HCT116 (cell line): Measurements from ENCODE around the gene PIGM. TPM values are rescaled to one million over a fixed set of nuclear protein-coding genes. Genes with fewer than 3 reads are reported as not detected.

Experiments
- ATAC-seq: fragments of 200-7000 bp; cut with Tn5 transposase; 2 replicates; pipeline ENCODE4 v1.9.1; 2020; ENCODE audit warnings: mild to moderate bottlenecking, moderate library complexity
- BruUV-seq: library from RNA; stranded (reverse); fragments of 400-500 nt; replicated peaks from 2 replicates; lab custom pipeline; 2021; lab: Mats Ljungman, UMichigan
- CTCF ChIA-PET: fragments of 300-600 bp; sonication (Branson Sonifier 250); formaldehyde crosslinking; loops from one replicate; lab custom pipeline; 2021; ENCODE audit warnings: antibody characterized with exemption; lab: Charles Lee
- POLR2A ChIA-PET: fragments of 300-600, 350-600 bp; sonication (Branson Sonifier 250); formaldehyde crosslinking; loops from one replicate; lab custom pipeline; 2021; ENCODE audit warnings: antibody characterized with exemption; lab: Charles Lee
- RAD21 ChIA-PET, 2 experiments: fragments of 300-600 bp; sonication (Branson Sonifier 250); formaldehyde crosslinking; loops; one replicate each; lab custom pipeline; 2023; ENCODE audit warnings: low total read pairs in 2 of 2; ENCODE audit not compliant: uncharacterized antibody in 2 of 2, unreplicated experiment in 2 of 2, low non-redundant PET in 1 of 2; lab: Charles Lee
- DNase-seq: peaks from one replicate; pipeline ENCODE4 v3.0.0-alpha.2; 2010; ENCODE audit warnings: low read depth, low spot score
- H2AFZ ChIP-seq: fragments of 200-600 bp; shearing (Covaris generic), sonication (generic); 2 replicates; pipeline ENCODE4 v1.6.1; 2017; ENCODE audit warnings: low read depth, mixed run types, mixed read lengths, antibody characterized with exemption, low read length; ENCODE audit not compliant: poor library complexity, severe bottlenecking
- H3K27ac ChIP-seq: 2 replicates; pipeline ENCODE4 v1.5.1; 2012; ENCODE audit warnings: low read depth, low read length
- H3K27me3 ChIP-seq: fragments of 200-600 bp; sonication (generic); 2 replicates; pipeline ENCODE4 v1.6.1; 2016; ENCODE audit warnings: mixed run types, low read length, mixed read lengths; ENCODE audit not compliant: insufficient read depth
- H3K36me3 ChIP-seq, 2 experiments: fragments of 200-500 bp in 1 of 2; fragments of 200-600 bp in 1 of 2; sonication (Bioruptor generic) in 1 of 2; sonication (generic) in 1 of 2; 2 replicates each; pipeline versions ENCODE4 v1.5.1 to v1.6.1; 2014 to 2016; ENCODE audit warnings: low read length in 2 of 2, inconsistent platforms in 1 of 2, mixed read lengths in 1 of 2, mixed run types in 1 of 2; ENCODE audit not compliant: insufficient read depth in 2 of 2, control insufficient read depth in 1 of 2
- H3K4me1 ChIP-seq, 2 experiments: fragments of 200-600 bp in 1 of 2; sonication (generic) in 1 of 2; 2 replicates each; pipeline versions ENCODE4 v1.5.1 to v1.6.1; 2012 to 2017; ENCODE audit warnings: low read length in 2 of 2, inconsistent platforms in 1 of 2, mild to moderate bottlenecking in 1 of 2, mixed read lengths in 1 of 2, mixed run types in 1 of 2, moderate library complexity in 1 of 2; ENCODE audit not compliant: insufficient read depth in 2 of 2, control insufficient read depth in 1 of 2
- H3K4me2 ChIP-seq: fragments of 200-600 bp; sonication (generic); 2 replicates; pipeline ENCODE4 v1.6.1; 2017; ENCODE audit warnings: mixed run types, low read length, mixed read lengths
- H3K4me3 ChIP-seq, 2 experiments: fragments of 200-600 bp in 1 of 2; sonication (generic) in 1 of 2; replicated peaks in 1 of 2; 2 replicates each; pipeline ENCODE4 v1.5.1; 2011 to 2016; ENCODE audit warnings: low read length in 2 of 2, control low read depth in 1 of 2, low read depth in 1 of 2, mild to moderate bottlenecking in 1 of 2, mixed read lengths in 1 of 2, mixed run types in 1 of 2
- H3K79me2 ChIP-seq: fragments of 200-600 bp; sonication (generic); 2 replicates; pipeline ENCODE4 v1.6.1; 2017; ENCODE audit warnings: mild to moderate bottlenecking, mixed run types, low read length, moderate library complexity, mixed read lengths; ENCODE audit not compliant: insufficient read depth
- H3K9ac ChIP-seq: fragments of 200-600 bp; sonication (generic); 2 replicates; pipeline ENCODE4 v1.6.1; 2016; ENCODE audit warnings: low read length, mixed read lengths
- H3K9me2 ChIP-seq: fragments of 200-600 bp; sonication (generic), shearing (Covaris generic); 2 replicates; pipeline ENCODE4 v1.6.1; 2017; ENCODE audit warnings: mixed run types, mild to moderate bottlenecking, moderate library complexity; ENCODE audit not compliant: insufficient read depth
- H3K9me3 ChIP-seq, 2 experiments: fragments of 200-500 bp in 1 of 2; fragments of 200-600 bp in 1 of 2; sonication (Bioruptor generic) in 1 of 2; sonication (generic) in 1 of 2; 2 replicates each; pipeline ENCODE4 v1.6.1; 2014 to 2017; ENCODE audit warnings: low read length in 2 of 2, mixed read lengths in 2 of 2, inconsistent platforms in 1 of 2, low read depth in 1 of 2, mild to moderate bottlenecking in 1 of 2, mixed run types in 1 of 2, moderate library complexity in 1 of 2; ENCODE audit not compliant: control insufficient read depth in 1 of 2, insufficient read depth in 1 of 2
- H4K20me1 ChIP-seq: fragments of 200-600 bp; sonication (generic), shearing (Covaris generic); 2 replicates; pipeline ENCODE4 v1.6.1; 2017; ENCODE audit warnings: mixed run types, mild to moderate bottlenecking, moderate library complexity; ENCODE audit not compliant: insufficient read depth
- CBX3 ChIP-seq: IDR thresholded peaks from 2 replicates; pipeline ENCODE4 v1.6.1; 2012; ENCODE audit warnings: low read depth
- CEBPB ChIP-seq: IDR thresholded peaks from 2 replicates; pipeline ENCODE4 v1.6.1; 2012; ENCODE audit warnings: low read depth
- EGR1 ChIP-seq: IDR thresholded peaks from 2 replicates; pipeline ENCODE4 v1.6.1; 2012; ENCODE audit warnings: low read depth
- EZH2 ChIP-seq: fragments of 200-600 bp; sonication (generic); IDR thresholded peaks from 2 replicates; pipeline ENCODE4 v1.6.1; 2017; ENCODE audit warnings: antibody characterized with exemption, mixed run types
- EZH2phosphoT487 ChIP-seq: fragments of 200-600 bp; IDR thresholded peaks from 2 replicates; pipeline ENCODE4 v1.6.1; 2018; ENCODE audit warnings: antibody characterized with exemption, borderline replicate concordance
- JUND ChIP-seq: IDR thresholded peaks from 2 replicates; pipeline ENCODE4 v1.6.1; 2012
- MAX ChIP-seq: IDR thresholded peaks from 2 replicates; pipeline ENCODE4 v1.6.1; 2012
- POLR2A ChIP-seq: IDR thresholded peaks from 2 replicates; pipeline ENCODE4 v1.7.0; 2011; ENCODE audit warnings: borderline replicate concordance; ENCODE audit not compliant: insufficient read depth, insufficient read length; ENCODE audit errors: extremely low read depth
- REST ChIP-seq: IDR thresholded peaks from 2 replicates; pipeline ENCODE4 v1.6.1; 2012; ENCODE audit warnings: low read depth
- SP1 ChIP-seq: IDR thresholded peaks from 2 replicates; pipeline ENCODE4 v1.6.1; 2012; ENCODE audit warnings: low read depth
- SRF ChIP-seq: IDR thresholded peaks from 2 replicates; pipeline ENCODE4 v1.6.1; 2012; ENCODE audit warnings: low read depth
- YY1 ChIP-seq: IDR thresholded peaks from 2 replicates; pipeline ENCODE4 v1.6.1; 2011; ENCODE audit warnings: low read length, low read depth, moderate library complexity, mild to moderate bottlenecking; ENCODE audit not compliant: insufficient replicate concordance; ENCODE audit errors: extremely low read depth
- ZFX ChIP-seq: fragments of 450-650 bp; IDR thresholded peaks from 2 replicates; pipeline ENCODE4 v1.6.1; 2017
- ZNF274 ChIP-seq: fragments of 200-500 bp; sonication (Bioruptor generic); IDR thresholded peaks from 2 replicates; pipeline ENCODE4 v1.6.1; 2014; ENCODE audit warnings: mild to moderate bottlenecking, low read depth, low read length, inconsistent platforms
- intact Hi-C: fragments of 100-400 bp; cut with micrococcal nuclease; formaldehyde crosslinking; loops from 2 replicates; pipeline ENCODE4 v1.10.0; 2022
- total RNA-seq: library from RNA; stranded (reverse); gene quantifications from one replicate; pipeline ENCODE4 v1.2.1, GENCODE V29; 2021; ENCODE audit not compliant: unreplicated experiment

PIGM gene
- total RNA-seq, 1 experiment from 2014 or later = 4.1 TPM

DNA sequence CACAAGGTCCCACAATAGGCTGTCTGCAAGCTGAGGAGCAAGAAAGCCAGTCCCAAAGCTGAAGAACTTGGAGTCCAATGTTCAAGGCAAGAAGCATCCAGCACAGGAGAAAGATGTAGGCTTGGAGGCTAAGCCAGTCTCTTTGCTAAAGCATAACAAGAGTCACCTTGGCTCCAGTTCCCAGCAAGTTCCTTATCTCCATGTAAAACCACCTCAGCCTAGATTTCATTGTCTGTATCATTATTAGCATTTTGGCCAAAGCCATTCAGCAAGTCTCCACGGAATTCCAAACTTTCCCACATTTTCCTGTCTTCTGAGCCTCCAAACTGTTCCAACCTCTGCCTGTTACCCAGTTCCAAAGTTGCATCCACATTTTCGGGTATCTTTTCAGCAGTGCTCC lies 36.9 kb downstream of the PIGM start:
- no peaks in the 10 kb centered on the region for H3K36me3 ChIP-seq
- H3K79me2 ChIP-seq = no peaks in the 10 kb centered on the region
- BruUV-seq = no TSS peak
- TF ChIP-seq EZH2phosphoT487 (no peak), ZNF274 (no peak), JUND (no peak), EZH2 (no peak), POLR2A (no peak), ZFX (no peak), CBX3 (no peak), REST (no peak), CEBPB (no peak), MAX (no peak), SRF (no peak), YY1 (no peak), SP1 (no peak), EGR1 (no peak)
- TF ChIP-seq, all 23 proteins: peak for 0
- Histone ChIP-seq H3K9me2 (peaks cover 2% of the 10 kb centered on the region; the same call in 1 of the 2 replicates), H2AFZ (no peak overlapping the region), H3K27ac (no peak overlapping the region), H3K4me1 (peaks cover 0 to 13% of the 10 kb centered on the region in 2 experiments; a peak in 2 of 4 replicates), H3K27me3 (no peaks in the 10 kb centered on the region), H3K4me2 (no peak overlapping the region), H3K4me3 (no peak overlapping the region), H3K9ac (no peak overlapping the region), H4K20me1 (no peaks in the 10 kb centered on the region), H3K9me3 (no peaks in the 10 kb centered on the region)
- DNase-seq = no peak
- RAD21 ChIA-PET = no interaction called here
- ATAC-seq = no peak
- POLR2A ChIA-PET = no interaction called here
- CTCF ChIA-PET = interaction anchor here (1.6 to 2.1 kb wide), 2 partner anchors 11 to 12 kb away, joined by 3 to 10 read pairs; no protein-coding TSS in a partner anchor
- intact Hi-C loops = no loop called here
